Vagina (tissue), 2 donors: ENCODE measurements around the gene STARD3. TPM values are rescaled to one million over a fixed set of nuclear protein-coding genes. Genes with fewer than 3 reads are reported as not detected.

Experiments used
- DNase-seq, 2 donors: peaks; one replicate each; pipeline ENCODE4 v3.0.0-alpha.2; 2017; ENCODE audit errors: extremely low spot score in 2 of 2
- H3K27ac ChIP-seq: fragments of 200-600 bp; sonication (generic); one replicate; pipeline ENCODE4 v1.5.1; 2019
- H3K27me3 ChIP-seq: fragments of 200-600 bp; sonication (generic); one replicate; pipeline ENCODE4 v1.5.1; 2019
- H3K36me3 ChIP-seq, 2 donors: fragments of 200-600 bp; sonication (generic); one replicate each; pipeline ENCODE4 v1.5.1; 2017 to 2019
- H3K4me1 ChIP-seq: fragments of 200-600 bp; sonication (generic); one replicate; pipeline ENCODE4 v1.5.1; 2019
- H3K4me3 ChIP-seq, 2 donors: fragments of 200-600 bp; sonication (generic); 1 replicate in 1 of 2; 2 replicates in 1 of 2; pipeline ENCODE4 v1.5.1; 2016 to 2019
- H3K9me3 ChIP-seq: fragments of 200-600 bp; sonication (generic); one replicate; pipeline ENCODE4 v1.5.1; 2019
- POLR2A ChIP-seq, 2 donors: fragments of 450-650 bp; IDR thresholded peaks; one replicate each; pipeline ENCODE4 v1.6.1; 2017; ENCODE audit warnings: antibody characterized with exemption in 2 of 2, mild to moderate bottlenecking in 2 of 2, moderate library complexity in 2 of 2
- POLR2AphosphoS5 ChIP-seq, 2 donors: sonication (generic); formaldehyde crosslinking; IDR thresholded peaks; one replicate each; pipeline ENCODE4 v1.9.0; 2017; ENCODE audit warnings: antibody characterized with exemption in 2 of 2, mild to moderate bottlenecking in 2 of 2, low read depth in 1 of 2; ENCODE audit not compliant: insufficient read depth in 1 of 2
- intact Hi-C: fragments of 100-400 bp; cut with DNase I; formaldehyde crosslinking; loops from one replicate; pipeline ENCODE4 v1.15.1; 2023
- total RNA-seq: library from RNA; depleted of rRNA; stranded (reverse); fragments of >200 nt; gene quantifications from one replicate; pipeline ENCODE4 v1.2.3, GENCODE V29; 2016
- TF ChIP-seq, protein P1 (sequence below), 3 experiments: fragments of 450-650 bp in 2 of 3; fragments of 200-600 bp in 1 of 3; sonication (generic) in 1 of 3; IDR thresholded peaks; one replicate each; pipeline ENCODE4 v1.5.1; 2017 to 2019; ENCODE audit warnings: antibody characterized with exemption in 3 of 3, mild to moderate bottlenecking in 2 of 3, moderate library complexity in 2 of 3

The STARD3 gene
- total RNA-seq, 1 donor from 2014 or later: 148 TPM

- intact Hi-C loops: loop anchor here (5.0 kb wide), 1 partner anchor 53 kb away; the partner anchor contains the start of gene MIEN1
- TF ChIP-seq, protein P1, sequence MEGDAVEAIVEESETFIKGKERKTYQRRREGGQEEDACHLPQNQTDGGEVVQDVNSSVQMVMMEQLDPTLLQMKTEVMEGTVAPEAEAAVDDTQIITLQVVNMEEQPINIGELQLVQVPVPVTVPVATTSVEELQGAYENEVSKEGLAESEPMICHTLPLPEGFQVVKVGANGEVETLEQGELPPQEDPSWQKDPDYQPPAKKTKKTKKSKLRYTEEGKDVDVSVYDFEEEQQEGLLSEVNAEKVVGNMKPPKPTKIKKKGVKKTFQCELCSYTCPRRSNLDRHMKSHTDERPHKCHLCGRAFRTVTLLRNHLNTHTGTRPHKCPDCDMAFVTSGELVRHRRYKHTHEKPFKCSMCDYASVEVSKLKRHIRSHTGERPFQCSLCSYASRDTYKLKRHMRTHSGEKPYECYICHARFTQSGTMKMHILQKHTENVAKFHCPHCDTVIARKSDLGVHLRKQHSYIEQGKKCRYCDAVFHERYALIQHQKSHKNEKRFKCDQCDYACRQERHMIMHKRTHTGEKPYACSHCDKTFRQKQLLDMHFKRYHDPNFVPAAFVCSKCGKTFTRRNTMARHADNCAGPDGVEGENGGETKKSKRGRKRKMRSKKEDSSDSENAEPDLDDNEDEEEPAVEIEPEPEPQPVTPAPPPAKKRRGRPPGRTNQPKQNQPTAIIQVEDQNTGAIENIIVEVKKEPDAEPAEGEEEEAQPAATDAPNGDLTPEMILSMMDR (IDR thresholded peaks at IDR 0.05): no peak
- TF ChIP-seq POLR2A (IDR thresholded peaks at IDR 0.05) (no peak), POLR2AphosphoS5 (IDR thresholded peaks at IDR 0.05; ENCODE audit: insufficient read depth in 1 of 2, low read depth in 1 of 2) (no peak)
- Histone ChIP-seq H3K27me3 (no peaks in the 10 kb centered on the region), H3K9me3 (no peaks in the 10 kb centered on the region), H3K36me3 (peaks cover 0 to 4% of the 10 kb centered on the region in 2 donors), H3K4me3 (no peak overlapping the region), H3K4me1 (peaks cover 22% of the 10 kb centered on the region), H3K27ac (no peak overlapping the region)
- no peak for DNase-seq
Measured at GRCh38 chr17:39679521-39680192, 42.7 kb downstream of the STARD3 start.

DNA sequence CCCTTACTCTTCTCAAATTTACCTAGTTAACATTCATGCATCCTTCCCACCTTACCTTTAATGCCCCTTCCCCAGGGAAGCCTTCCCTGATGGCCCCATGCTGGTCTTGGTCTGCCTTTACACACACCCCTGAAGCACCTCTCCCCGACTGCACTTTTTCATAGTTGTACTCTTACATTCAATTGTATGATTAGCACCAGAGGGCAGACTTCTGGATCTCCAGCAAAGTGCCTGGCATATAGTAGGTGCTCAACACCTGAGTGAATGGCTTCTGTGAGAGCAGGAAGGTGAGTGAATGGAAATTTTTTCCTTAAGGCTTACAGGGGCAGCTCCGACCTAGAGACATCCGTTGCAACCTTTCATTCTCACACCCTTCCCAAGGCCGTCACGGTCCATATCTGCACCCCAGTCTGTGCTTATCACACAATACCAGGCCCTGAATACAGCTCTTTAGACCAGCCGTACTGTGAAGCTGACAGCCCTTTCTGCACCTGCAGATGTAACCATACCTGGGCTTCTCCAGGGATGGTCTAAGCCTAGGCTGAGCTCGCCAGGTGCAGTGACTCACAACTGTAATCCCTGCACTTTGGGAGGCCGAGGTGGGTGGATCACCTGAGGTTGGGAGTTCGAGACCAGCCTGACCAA, 46.5 kb downstream of the STARD3 start:
- no peaks in the 10 kb centered on the region for H3K27me3 ChIP-seq
- DNase-seq: no peak
- no peaks in the 10 kb centered on the region for H3K9me3 ChIP-seq
- TF ChIP-seq POLR2A (IDR thresholded peaks at IDR 0.05): no peak
- TF ChIP-seq, protein P1 (IDR thresholded peaks at IDR 0.05): no peak
- no peak for TF ChIP-seq POLR2AphosphoS5 (IDR thresholded peaks at IDR 0.05; ENCODE audit: insufficient read depth in 1 of 2, low read depth in 1 of 2)
- H3K36me3 ChIP-seq: no peaks in the 10 kb centered on the region
- H3K4me1 ChIP-seq: peaks cover 6% of the 10 kb centered on the region
- no peak overlapping the region for H3K4me3 ChIP-seq
- no peak overlapping the region for H3K27ac ChIP-seq
- intact Hi-C loops: loop anchor here (5.0 kb wide), 1 partner anchor 49 kb away; the partner anchor contains the start of gene MIEN1

DNA sequence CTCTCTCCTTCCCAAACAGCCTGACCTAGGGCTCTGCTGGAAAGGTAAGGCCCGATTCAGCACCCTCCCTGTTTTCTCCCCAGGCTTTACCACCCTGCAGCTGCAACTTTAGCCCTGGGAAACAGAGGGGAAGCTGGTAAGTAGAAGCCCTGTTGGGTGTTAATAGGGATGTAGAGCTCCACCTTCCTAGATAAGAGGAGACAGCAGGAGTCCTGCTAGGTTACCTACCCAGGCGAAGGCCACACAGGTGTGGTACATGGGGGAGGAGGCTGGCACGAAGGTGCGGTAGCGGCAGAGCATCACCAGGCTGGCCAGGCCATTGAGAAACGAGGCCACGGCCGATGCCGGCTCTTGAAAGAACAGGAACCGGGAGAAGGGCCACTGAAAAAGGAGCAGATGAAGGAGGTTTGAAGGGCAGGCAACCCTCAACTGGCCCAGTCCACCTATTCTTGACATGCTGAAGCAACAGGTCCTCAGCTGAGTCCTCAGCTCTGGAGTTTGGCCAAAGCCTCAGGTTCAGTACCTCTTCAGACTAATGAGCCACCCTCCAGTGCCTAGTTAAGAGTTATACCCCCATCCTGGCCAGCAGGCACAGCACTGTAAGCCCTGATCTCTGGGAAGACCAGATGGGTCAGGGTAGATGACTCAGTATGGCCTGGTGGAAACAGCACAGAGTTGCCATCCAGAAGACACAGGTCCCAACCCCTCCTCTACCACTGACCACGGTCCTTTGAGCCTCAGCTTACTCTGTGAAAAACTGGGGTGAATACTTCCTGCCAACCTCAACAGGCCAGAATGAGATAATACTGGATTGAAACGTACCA, 47.6 kb downstream of the STARD3 start:
- Histone ChIP-seq H3K27ac (no peak overlapping the region), H3K4me1 (peaks cover 14% of the 10 kb centered on the region), H3K9me3 (no peaks in the 10 kb centered on the region), H3K4me3 (no peak overlapping the region), H3K27me3 (no peaks in the 10 kb centered on the region), H3K36me3 (no peaks in the 10 kb centered on the region)
- intact Hi-C loops: loop anchor here (5.0 kb wide), 1 partner anchor 48 kb away; the partner anchor contains the start of gene MIEN1
- TF ChIP-seq, protein P1 (IDR thresholded peaks at IDR 0.05): no peak
- TF ChIP-seq POLR2AphosphoS5 (IDR thresholded peaks at IDR 0.05; ENCODE audit: insufficient read depth in 1 of 2, low read depth in 1 of 2) (no peak), POLR2A (IDR thresholded peaks at IDR 0.05) (no peak)
- DNase-seq: no peak

DNA sequence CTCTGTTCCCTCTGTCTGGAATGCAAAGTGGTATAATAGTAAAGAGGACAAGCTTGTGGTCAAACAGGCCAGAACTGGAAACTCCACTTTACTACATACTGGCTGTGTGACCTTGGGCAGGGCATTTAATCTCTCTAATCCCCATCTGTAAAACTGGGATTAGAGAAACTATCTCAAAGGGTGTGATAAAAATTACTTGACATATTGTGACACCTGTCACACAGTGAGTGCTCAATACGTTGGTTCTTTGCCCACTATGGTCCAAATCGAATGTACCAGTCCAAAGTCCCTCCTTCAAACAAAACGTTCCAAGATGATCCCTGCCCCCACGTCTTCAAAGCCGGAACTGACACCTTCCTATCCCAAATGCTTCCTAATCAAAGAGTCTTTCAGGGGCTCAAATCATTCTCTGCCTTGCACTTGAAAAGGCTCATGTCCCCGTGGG, 50.2 kb downstream of the STARD3 start:
- TF ChIP-seq, protein P1 (IDR thresholded peaks at IDR 0.05): no peak
- TF ChIP-seq POLR2AphosphoS5 (IDR thresholded peaks at IDR 0.05; ENCODE audit: insufficient read depth in 1 of 2, low read depth in 1 of 2) (no peak), POLR2A (IDR thresholded peaks at IDR 0.05) (no peak)
- Histone ChIP-seq H3K36me3 (no peaks in the 10 kb centered on the region), H3K4me1 (peaks cover 14% of the 10 kb centered on the region), H3K4me3 (peak overlapping the region; percentile 53 to 81), H3K9me3 (no peaks in the 10 kb centered on the region), H3K27ac (peak overlapping the region; percentile 81), H3K27me3 (no peaks in the 10 kb centered on the region)
- DNase-seq: no peak
- intact Hi-C loops: no loop called here
